ENCODE data around the gene CLCN7.

DNA sequence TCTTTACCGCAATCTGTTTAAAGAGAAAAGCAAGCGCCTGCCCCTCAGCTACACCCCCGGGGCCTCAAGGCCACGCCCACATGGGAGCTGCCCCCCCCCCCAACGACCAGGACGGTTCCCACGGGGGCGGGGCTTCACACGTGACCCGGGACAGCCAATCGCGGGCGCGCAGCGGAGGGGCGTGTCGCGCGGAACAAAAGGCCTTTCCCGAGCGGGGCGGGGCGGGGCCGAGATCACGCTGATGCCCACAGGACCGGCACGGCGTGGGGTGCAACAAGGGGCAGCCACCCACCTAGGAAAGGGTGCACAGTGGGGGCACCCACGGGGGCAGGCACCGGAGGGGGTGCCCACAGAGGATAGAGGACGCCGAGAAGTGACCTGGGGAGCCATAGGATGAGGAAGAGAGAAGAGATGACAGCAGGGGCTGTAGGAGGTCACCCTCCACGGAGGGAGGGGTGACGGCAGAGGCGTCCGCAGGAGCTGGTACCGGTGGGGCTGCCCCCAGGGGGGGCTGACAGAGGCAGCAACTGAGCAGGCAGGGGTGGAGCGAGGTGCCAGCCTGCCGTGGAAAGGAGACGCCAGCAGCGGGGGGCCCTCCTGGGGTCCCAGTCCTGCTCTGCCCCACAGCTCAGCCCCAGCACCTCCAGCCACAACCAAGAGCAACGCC, 66.5 kb downstream of the CLCN7 start:
- TF ChIP-seq CTCF (IDR thresholded peaks at IDR 0.05) (no peak), POLR2A (IDR thresholded peaks at IDR 0.05) (no peak), EP300 (IDR thresholded peaks at IDR 0.05) (no peak)

All from ovary (tissue), 3 donors.